K562 (cell line): Measurements from ENCODE around the gene SMC4. TPM values are rescaled to one million over a fixed set of nuclear protein-coding genes. Genes with fewer than 3 reads are reported as not detected.

ENCODE experiments used
- ADNP ChIP-seq: fragments of 200-800 bp; sonication (Bioruptor generic); IDR thresholded peaks from 2 replicates; pipeline ENCODE4 v1.6.1; 2016; ENCODE audit warnings: missing genetic modification characterization, missing compliant biosample characterization
- ARID1B ChIP-seq: fragments of 450-650 bp; IDR thresholded peaks from 2 replicates; pipeline ENCODE4 v1.6.1; 2016; ENCODE audit warnings: antibody characterized with exemption, mild to moderate bottlenecking, inconsistent platforms
- ATF6 ChIP-seq: sonication (generic); formaldehyde crosslinking; IDR thresholded peaks from 2 replicates; pipeline ENCODE4 v1.4.0; 2020; ENCODE audit warnings: mild to moderate bottlenecking, missing genetic modification reagents
- BCOR ChIP-seq: fragments of 450-650 bp; IDR thresholded peaks from 2 replicates; pipeline ENCODE4 v1.6.1; 2016
- CC2D1A ChIP-seq: fragments of 450-650 bp; IDR thresholded peaks from 2 replicates; pipeline ENCODE4 v1.6.1; 2017; ENCODE audit warnings: mild to moderate bottlenecking
- CHD4 ChIP-seq: fragments of 200-600 bp; sonication (generic); IDR thresholded peaks from 3 replicates; pipeline ENCODE4 v1.6.1; 2012; ENCODE audit warnings: low read depth, mild to moderate bottlenecking, mixed read lengths, low read length, inconsistent platforms; ENCODE audit not compliant: insufficient read depth, insufficient replicate concordance, poor library complexity, severe bottlenecking
- DNMT1 ChIP-seq: fragments of 450-650 bp; IDR thresholded peaks from 2 replicates; pipeline ENCODE4 v1.6.1; 2016; ENCODE audit warnings: antibody characterized with exemption, mild to moderate bottlenecking
- EHMT2 ChIP-seq: fragments of 450-650 bp; IDR thresholded peaks from 2 replicates; pipeline ENCODE4 v1.6.1; 2018; ENCODE audit warnings: antibody characterized with exemption
- ELF1 ChIP-seq: fragments of 200-800 bp; sonication (Bioruptor generic); IDR thresholded peaks from 2 replicates; pipeline ENCODE4 v1.6.1; 2016; ENCODE audit warnings: missing genetic modification characterization, missing compliant biosample characterization
- HINFP ChIP-seq: fragments of 450-650 bp; conservative IDR thresholded peaks from 2 replicates; pipeline ENCODE4 v1.6.1; 2016; ENCODE audit warnings: missing genetic modification characterization, low read depth, mild to moderate bottlenecking, control low read depth, missing compliant biosample characterization
- IRF9 ChIP-seq: fragments of 450-650 bp; IDR thresholded peaks from 2 replicates; pipeline ENCODE4 v1.6.1; 2016; ENCODE audit warnings: missing biosample characterization, missing genetic modification characterization
- MECOM ChIP-seq: fragments of 250-450 bp; sonication (Bioruptor Pico); IDR thresholded peaks from 2 replicates; pipeline ENCODE4 v1.8.0; 2022; ENCODE audit warnings: inconsistent platforms
- NFE2 ChIP-seq: IDR thresholded peaks from 2 replicates; pipeline ENCODE4 v1.6.1; 2014; ENCODE audit warnings: antibody characterized with exemption, low read depth
- POLR2AphosphoS2 ChIP-seq: IDR thresholded peaks from 2 replicates; pipeline ENCODE4 v1.6.1; 2012; ENCODE audit warnings: low read length, improper control_type of control experiment
- RBM17 ChIP-seq: fragments of 200-400 bp; formaldehyde crosslinking; IDR thresholded peaks from 2 replicates; pipeline ENCODE4 v1.6.1; 2017; ENCODE audit warnings: low read depth, mild to moderate bottlenecking, low read length, borderline replicate concordance
- RBM25 ChIP-seq: fragments of 200-400 bp; formaldehyde crosslinking; IDR thresholded peaks from 2 replicates; pipeline ENCODE4 v1.6.1; 2018; ENCODE audit warnings: low read length, low read depth, moderate library complexity; ENCODE audit not compliant: severe bottlenecking
- RNF2 ChIP-seq: sonication (generic); IDR thresholded peaks from 2 replicates; pipeline ENCODE4 v1.6.1; 2016
- SMARCC2 ChIP-seq: fragments of 450-650 bp; IDR thresholded peaks from 2 replicates; pipeline ENCODE4 v1.6.1; 2017; ENCODE audit warnings: antibody characterized with exemption, moderate library complexity, mild to moderate bottlenecking, low read depth
- SRSF1 ChIP-seq: fragments of 200-400 bp; formaldehyde crosslinking; IDR thresholded peaks from 2 replicates; pipeline ENCODE4 v1.6.1; 2017; ENCODE audit warnings: mild to moderate bottlenecking, low read depth, low read length, moderate library complexity
- ZBTB17 ChIP-seq: fragments of 450-650 bp; formaldehyde crosslinking; IDR thresholded peaks from 2 replicates; pipeline ENCODE4 v1.4.0; 2020; ENCODE audit warnings: mild to moderate bottlenecking
- ZBTB33 ChIP-seq: sonication (generic); formaldehyde crosslinking; IDR thresholded peaks from 2 replicates; pipeline ENCODE4 v1.8.1; 2023; ENCODE audit warnings: mild to moderate bottlenecking, missing genetic modification reagents
- ZC3H4 ChIP-seq: sonication (generic); formaldehyde crosslinking; IDR thresholded peaks from 2 replicates; pipeline ENCODE4 v1.9.0; 2021; ENCODE audit warnings: missing genetic modification reagents, borderline replicate concordance
- ZKSCAN1 ChIP-seq: fragments of 150-350 bp; IDR thresholded peaks from 2 replicates; pipeline ENCODE4 v1.6.1; 2016; ENCODE audit warnings: low read depth, low read length
- polyA plus RNA-seq, 8 experiments: library from polyadenylated mRNA; depleted of rRNA in 4 of 8; stranded (reverse) in 5 of 8; unstranded in 3 of 8; fragments of >200 nt; fragmentation: Nextera tagmentation in 2 of 8; fragmentation: Illumina TruSeq in 1 of 8; extraction: Ambion mirVana in 2 of 8; extraction: Trizol in 1 of 8; gene quantifications; 2 replicates each; pipeline versions ENCODE4 v1.2.1 to v1.2.3, GENCODE V29; 2011 to 2014; ENCODE audit warnings: inconsistent platforms in 1 of 8, missing spikeins in 1 of 8
- total RNA-seq, 7 experiments: library from RNA; depleted of rRNA in 6 of 7; stranded (reverse); fragments of >200 nt in 6 of 7; fragmentation: Illumina TruSeq in 2 of 7; extraction: Trizol in 2 of 7; gene quantifications; 2 replicates each; pipeline versions ENCODE4 v1.2.1 to v1.2.3, GENCODE V29; 2011 to 2021; ENCODE audit warnings: low replicate concordance in 1 of 7

The SMC4 gene
- total and polyA plus RNA-seq, 9 of the 15 experiments (the other 6 are each of a cell fraction or from before 2014, with no cell fraction given), result 87.9 to 347 (median 176) TPM

GRCh38 chr3:160448845-160449635 lies 49.6 kb downstream of the SMC4 start (continued):
- 0 out of 2 replicates have a peak, but pooled peaks have one; percentile 20 for TF ChIP-seq CC2D1A
- no peak for TF ChIP-seq POLR2AphosphoS2
- TF ChIP-seq ZKSCAN1, result no peak
- peak; percentile 80; the same call in 1 of the 2 replicates for TF ChIP-seq ADNP
- no peak for TF ChIP-seq RNF2
- TF ChIP-seq ZBTB33 (CRISPR knock-in tag), result peak; percentile 22; the same call in 1 of the 2 replicates
- no peak for TF ChIP-seq SRSF1
- peak; percentile 85 for TF ChIP-seq RBM25
- TF ChIP-seq MECOM, result no peak
- 0 out of 2 replicates have a peak, but pooled peaks have one; percentile 39 for TF ChIP-seq ARID1B
- no peak for TF ChIP-seq ZBTB17 (CRISPR knock-in tag)
- TF ChIP-seq ELF1 (tag), result peak; percentile 42; the same call in 1 of the 2 replicates
- peak; percentile 97 for TF ChIP-seq CHD4
- no peak for TF ChIP-seq SMARCC2
- TF ChIP-seq DNMT1, result no peak
- TF ChIP-seq NFE2, result no peak
- TF ChIP-seq EHMT2, result no peak; the same call in 1 of the 2 replicates
- no peak for TF ChIP-seq HINFP (tag)
- TF ChIP-seq IRF9 (tag), result 0 out of 2 replicates have a peak, but pooled peaks have one; percentile 12
- TF ChIP-seq ZC3H4 (CRISPR knock-in tag), result no peak
- no peak for TF ChIP-seq RBM17
- TF ChIP-seq ATF6 (CRISPR knock-in tag), result peak; percentile 13; the same call in 1 of the 2 replicates
- TF ChIP-seq BCOR, result peak; percentile 90
